GM12873 (cell line): Measurements from ENCODE around the gene CHRM1.

Experiments
- CTCF ChIP-seq: IDR thresholded peaks from 2 replicates; pipeline ENCODE4 v1.5.1; 2012; ENCODE audit warnings: low read depth, mild to moderate bottlenecking, moderate library complexity, low read length, control low read depth; ENCODE audit not compliant: insufficient read depth; ENCODE audit errors: missing control alignments

The CHRM1 gene

GRCh38 chr11:62909107-62909894 is 11.9 kb downstream of the CHRM1 start:
- peak; percentile 61 for TF ChIP-seq CTCF

GRCh38 chr11:62908468-62909072 is 12.6 kb downstream of the CHRM1 start:
- no peak for TF ChIP-seq CTCF

GRCh38 chr11:62905927-62906531 is 15.1 kb downstream of the CHRM1 start:
- peak; percentile 100 for TF ChIP-seq CTCF

GRCh38 chr11:62905296-62905695 is 15.9 kb downstream of the CHRM1 start:
- TF ChIP-seq CTCF = no peak

- TF ChIP-seq CTCF = no peak
These were observed 18.2 kb downstream of the CHRM1 start for GRCh38 chr11:62902932-62903331.

GRCh38 chr11:62898027-62898426 is 23.1 kb downstream of the CHRM1 start:
- TF ChIP-seq CTCF = no peak

GRCh38 chr11:62897311-62897710 is 23.9 kb downstream of the CHRM1 start:
- no peak for TF ChIP-seq CTCF
